Fibroblast of lung (primary cell): ENCODE measurements around the gene ADARB1. TPM values are rescaled to one million over a fixed set of nuclear protein-coding genes. Genes with fewer than 3 reads are reported as not detected.
A peak's percentile ranks its signal among the peaks of the same experiment; 100 is the strongest.
"Not testable (repeated sequence)": the region's sequence is repeated elsewhere in the genome, so short reads cannot be mapped to it uniquely, and the experiment has no call there.

Experiments
- DNase-seq, 2 donors: peaks; one replicate each; pipeline versions ENCODE4 v3.0.0 to v3.0.0-alpha.2; 2010; ENCODE audit warnings: low read depth in 2 of 2
- H2AFZ ChIP-seq: 2 replicates; pipeline ENCODE4 v1.5.1; 2012; ENCODE audit warnings: low read length, control low read depth, inconsistent platforms
- H3K27ac ChIP-seq: 2 replicates; pipeline ENCODE4 v1.5.1; 2011; ENCODE audit warnings: low read length, control low read depth; ENCODE audit not compliant: insufficient read depth
- H3K27me3 ChIP-seq: 2 replicates; pipeline ENCODE4 v1.5.1; 2011; ENCODE audit warnings: mild to moderate bottlenecking, low read length; ENCODE audit not compliant: control insufficient read depth, insufficient read depth
- H3K36me3 ChIP-seq: 2 replicates; pipeline ENCODE4 v1.5.1; 2011; ENCODE audit warnings: low read length; ENCODE audit not compliant: control insufficient read depth, insufficient read depth
- H3K4me1 ChIP-seq: 2 replicates; pipeline ENCODE4 v1.5.1; 2011; ENCODE audit warnings: low read length; ENCODE audit not compliant: control insufficient read depth, insufficient read depth; ENCODE audit errors: extremely low read depth
- H3K4me2 ChIP-seq: 2 replicates; pipeline ENCODE4 v1.5.1; 2011; ENCODE audit warnings: low read length, control low read depth; ENCODE audit not compliant: insufficient read depth; ENCODE audit errors: extremely low read depth
- H3K4me3 ChIP-seq, 4 experiments: fragments of 200-600 bp in 1 of 4; sonication (generic) in 1 of 4; replicated peaks in 1 of 4; 2 replicates each; pipeline ENCODE4 v1.5.1; 2011 to 2016; ENCODE audit warnings: low read length in 4 of 4, low read depth in 3 of 4, mild to moderate bottlenecking in 3 of 4, control low read depth in 2 of 4, inconsistent platforms in 1 of 4, mixed read lengths in 1 of 4; ENCODE audit not compliant: insufficient read depth in 1 of 4; ENCODE audit errors: control extremely low read depth in 1 of 4
- H3K79me2 ChIP-seq: 2 replicates; pipeline ENCODE4 v1.5.1; 2012; ENCODE audit warnings: mild to moderate bottlenecking, low read length, inconsistent platforms; ENCODE audit not compliant: control insufficient read depth, insufficient read depth
- H3K9ac ChIP-seq: 2 replicates; pipeline ENCODE4 v1.5.1; 2011; ENCODE audit warnings: mild to moderate bottlenecking, low read length, control low read depth; ENCODE audit not compliant: insufficient read depth
- H3K9me3 ChIP-seq: 2 replicates; pipeline ENCODE4 v1.5.1; 2012; ENCODE audit warnings: low read depth, low read length; ENCODE audit not compliant: control insufficient read depth, insufficient read depth
- H4K20me1 ChIP-seq: 2 replicates; pipeline ENCODE4 v1.5.1; 2011; ENCODE audit warnings: low read length; ENCODE audit not compliant: control insufficient read depth, insufficient read depth; ENCODE audit errors: extremely low read depth
- EZH2 ChIP-seq: IDR thresholded peaks from 2 replicates; pipeline ENCODE4 v1.5.1; 2012; ENCODE audit warnings: low read length, control low read depth, mild to moderate bottlenecking; ENCODE audit errors: missing control alignments
- polyA plus RNA-seq, 2 donors: library from polyadenylated mRNA; depleted of rRNA in 1 of 2; stranded (reverse) in 1 of 2; unstranded in 1 of 2; fragments of >200 nt; gene quantifications; 2 replicates each; pipeline ENCODE4 v1.2.1, GENCODE V29; 2011 to 2012; ENCODE audit warnings: missing spikeins in 1 of 2
- total RNA-seq: library from RNA; depleted of rRNA; stranded (reverse); fragments of >200 nt; gene quantifications from 2 replicates; pipeline ENCODE4 v1.2.1, GENCODE V29; 2014
- TF ChIP-seq, protein P1 (sequence below), 2 donors: IDR thresholded peaks in 1 of 2; conservative IDR thresholded peaks in 1 of 2; 1 replicate in 1 of 2; 2 replicates in 1 of 2; pipeline ENCODE4 v1.5.1; 2011 to 2012; ENCODE audit warnings: low read length in 2 of 2, control low read depth in 1 of 2, inconsistent platforms in 1 of 2, low read depth in 1 of 2, mild to moderate bottlenecking in 1 of 2

The ADARB1 gene
- total and polyA plus RNA-seq, 2 donors (not counting 1 experiment from before 2014, with no cell fraction given) = 20.2 to 25.3 TPM

DNA sequence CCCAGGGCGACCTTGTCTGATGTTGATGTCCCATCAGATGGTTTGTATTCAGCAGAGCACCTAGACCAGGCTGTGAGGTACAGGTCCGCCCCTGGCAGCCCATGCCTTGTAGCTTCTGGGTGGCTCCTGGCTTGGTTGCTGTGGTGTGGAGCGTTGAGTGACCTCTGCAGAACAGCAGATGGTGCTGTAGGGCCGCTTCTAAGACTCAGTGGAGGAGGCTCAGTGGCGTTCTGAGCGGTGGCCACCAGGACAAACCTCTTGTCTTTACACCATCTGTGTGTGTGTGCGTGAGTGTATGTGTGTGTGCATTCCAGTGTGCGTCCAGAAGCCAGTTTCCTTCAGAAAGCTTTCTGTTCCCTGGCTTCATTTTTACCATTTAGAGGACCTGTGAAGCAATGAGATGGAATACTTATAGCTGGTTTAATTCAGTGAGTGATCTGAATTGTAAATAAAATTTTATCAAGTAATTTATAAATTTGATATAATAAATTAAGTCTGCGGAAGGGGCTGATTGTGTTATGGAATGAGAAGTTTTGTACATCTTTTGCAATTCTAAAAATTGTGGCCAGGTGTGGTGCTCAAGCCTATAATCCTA is 66.1 kb downstream of the ADARB1 start:
- H3K36me3 ChIP-seq = no peaks in the 10 kb centered on the region
- H3K4me1 ChIP-seq = peaks cover 18% of the 10 kb centered on the region
- H3K27ac ChIP-seq = no peak overlapping the region
- H3K4me2 ChIP-seq = no peak overlapping the region
- DNase-seq = peak; percentile 92 to 95
- TF ChIP-seq, protein P1, sequence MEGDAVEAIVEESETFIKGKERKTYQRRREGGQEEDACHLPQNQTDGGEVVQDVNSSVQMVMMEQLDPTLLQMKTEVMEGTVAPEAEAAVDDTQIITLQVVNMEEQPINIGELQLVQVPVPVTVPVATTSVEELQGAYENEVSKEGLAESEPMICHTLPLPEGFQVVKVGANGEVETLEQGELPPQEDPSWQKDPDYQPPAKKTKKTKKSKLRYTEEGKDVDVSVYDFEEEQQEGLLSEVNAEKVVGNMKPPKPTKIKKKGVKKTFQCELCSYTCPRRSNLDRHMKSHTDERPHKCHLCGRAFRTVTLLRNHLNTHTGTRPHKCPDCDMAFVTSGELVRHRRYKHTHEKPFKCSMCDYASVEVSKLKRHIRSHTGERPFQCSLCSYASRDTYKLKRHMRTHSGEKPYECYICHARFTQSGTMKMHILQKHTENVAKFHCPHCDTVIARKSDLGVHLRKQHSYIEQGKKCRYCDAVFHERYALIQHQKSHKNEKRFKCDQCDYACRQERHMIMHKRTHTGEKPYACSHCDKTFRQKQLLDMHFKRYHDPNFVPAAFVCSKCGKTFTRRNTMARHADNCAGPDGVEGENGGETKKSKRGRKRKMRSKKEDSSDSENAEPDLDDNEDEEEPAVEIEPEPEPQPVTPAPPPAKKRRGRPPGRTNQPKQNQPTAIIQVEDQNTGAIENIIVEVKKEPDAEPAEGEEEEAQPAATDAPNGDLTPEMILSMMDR (conservative IDR thresholded peaks at IDR 0.05 in 1 of 2, IDR thresholded peaks at IDR 0.05 in 1 of 2; ENCODE audit: low read depth in 1 of 2, low read length in 2 of 2) = peak; percentile 92 to 96
- no peak for TF ChIP-seq EZH2
- no peaks in the 10 kb centered on the region for H3K9me3 ChIP-seq
- H3K4me3 ChIP-seq = no peak overlapping the region
- H3K27me3 ChIP-seq = no peaks in the 10 kb centered on the region
- H3K9ac ChIP-seq = no peak overlapping the region
- no peaks in the 10 kb centered on the region for H3K79me2 ChIP-seq
- no peaks in the 10 kb centered on the region for H4K20me1 ChIP-seq
- H2AFZ ChIP-seq = no peak overlapping the region

DNA sequence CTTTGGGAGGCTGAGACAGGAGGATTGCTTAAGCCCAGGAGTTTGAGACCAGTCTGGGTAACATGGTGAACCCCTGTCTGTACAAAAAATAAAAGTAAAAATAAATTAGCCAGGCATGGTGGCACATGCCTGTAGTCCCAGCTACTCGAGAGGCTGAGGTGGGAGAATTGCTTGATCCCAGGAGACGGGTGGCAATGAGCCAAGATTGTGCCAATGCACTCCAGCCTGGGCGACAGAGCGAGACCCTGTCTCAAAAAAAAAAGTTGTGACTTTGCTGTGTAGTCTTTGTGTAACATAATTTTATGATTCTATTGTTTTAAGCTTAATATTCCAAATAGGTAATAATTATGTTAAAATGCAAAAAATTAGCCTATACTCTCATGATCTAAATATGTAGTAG is 66.6 kb downstream of the ADARB1 start:
- not testable (repeated sequence) for H3K36me3 ChIP-seq, H3K4me2 ChIP-seq, H3K27ac ChIP-seq, H3K9ac ChIP-seq, H2AFZ ChIP-seq, H3K4me3 ChIP-seq, H3K9me3 ChIP-seq, H3K79me2 ChIP-seq, DNase-seq, H4K20me1 ChIP-seq, H3K27me3 ChIP-seq
- peaks cover 18% of the 10 kb centered on the region for H3K4me1 ChIP-seq

- TF ChIP-seq, protein P1 (conservative IDR thresholded peaks at IDR 0.05 in 1 of 2, IDR thresholded peaks at IDR 0.05 in 1 of 2; ENCODE audit: low read depth in 1 of 2, low read length in 2 of 2) = no peak
- no peak for TF ChIP-seq EZH2
- H3K27ac ChIP-seq = no peak overlapping the region
- peaks cover 16% of the 10 kb centered on the region for H3K4me1 ChIP-seq
- no peaks in the 10 kb centered on the region for H3K9me3 ChIP-seq
- H3K4me2 ChIP-seq = no peak overlapping the region
- H3K9ac ChIP-seq = no peak overlapping the region
- DNase-seq = no peak
- no peak overlapping the region for H3K4me3 ChIP-seq
- H4K20me1 ChIP-seq = no peaks in the 10 kb centered on the region
- H3K27me3 ChIP-seq = no peaks in the 10 kb centered on the region
- no peaks in the 10 kb centered on the region for H3K36me3 ChIP-seq
- H2AFZ ChIP-seq = no peak overlapping the region
- H3K79me2 ChIP-seq = no peaks in the 10 kb centered on the region
Observed at GRCh38 chr21:45141507-45141906, 67.1 kb downstream of the ADARB1 start.
